Nephron (organoid): ENCODE results near the gene FILIP1L.

Source experiments
- H3K27ac Mint-ChIP-seq, 3 experiments: 2 replicates each; pipeline ENCODE4 v1.8.0; 2020; ENCODE audit warnings: mixed read lengths in 3 of 3, mild to moderate bottlenecking in 2 of 3, moderate library complexity in 1 of 3
- H3K27me3 Mint-ChIP-seq: 2 replicates; pipeline ENCODE4 v1.8.0; 2021; ENCODE audit warnings: low read depth, mild to moderate bottlenecking, moderate library complexity, mixed read lengths
- H3K36me3 Mint-ChIP-seq: 2 replicates; pipeline ENCODE4 v1.8.0; 2020; ENCODE audit warnings: low read depth, mixed read lengths
- H3K4me1 Mint-ChIP-seq: 2 replicates; pipeline ENCODE4 v1.8.0; 2020; ENCODE audit warnings: mixed read lengths
- H3K4me3 Mint-ChIP-seq, 3 experiments: 2 replicates each; pipeline ENCODE4 v1.8.0; 2020; ENCODE audit warnings: mild to moderate bottlenecking in 3 of 3, mixed read lengths in 3 of 3, moderate library complexity in 2 of 3
- H3K9me3 Mint-ChIP-seq: 2 replicates; pipeline ENCODE4 v1.8.0; 2020; ENCODE audit warnings: mixed read lengths
- CTCF ChIP-seq, 3 experiments: fragments of 200-600 bp; sonication (generic); IDR thresholded peaks; one replicate each; pipeline ENCODE4 v1.5.0; 2021; ENCODE audit warnings: antibody characterized with exemption in 3 of 3; ENCODE audit not compliant: unreplicated experiment in 3 of 3

FILIP1L gene

GRCh38 chr3:99866261-99866761 lies 248.0 kb downstream of the FILIP1L start:
- Mint-ChIP-seq H3K9me3 (no peaks in the 10 kb centered on the region), H3K4me1 (peaks cover 36% of the 10 kb centered on the region), H3K4me3 (no peak overlapping the region), H3K27me3 (no peaks in the 10 kb centered on the region), H3K36me3 (peaks cover 17% of the 10 kb centered on the region), H3K27ac (peak overlapping the region; percentile 54 to 58 (median 56))
- TF ChIP-seq CTCF (IDR thresholded peaks at IDR 0.05; ENCODE audit: unreplicated experiment in 3 of 3), result no peak

GRCh38 chr3:99865321-99865720 lies 249.0 kb downstream of the FILIP1L start:
- Mint-ChIP-seq H3K9me3 (no peaks in the 10 kb centered on the region), H3K4me3 (no peak overlapping the region), H3K27ac (peak overlapping the region in 2 of 3 experiments; percentile 14 to 26), H3K36me3 (peaks cover 17% of the 10 kb centered on the region), H3K4me1 (peaks cover 38% of the 10 kb centered on the region), H3K27me3 (no peaks in the 10 kb centered on the region)
- TF ChIP-seq CTCF (IDR thresholded peaks at IDR 0.05; ENCODE audit: unreplicated experiment in 3 of 3), result no peak

- TF ChIP-seq CTCF (IDR thresholded peaks at IDR 0.05; ENCODE audit: unreplicated experiment in 3 of 3), result no peak
- Mint-ChIP-seq H3K4me3 (no peak overlapping the region), H3K4me1 (peaks cover 39% of the 10 kb centered on the region), H3K9me3 (no peaks in the 10 kb centered on the region), H3K36me3 (peaks cover 17% of the 10 kb centered on the region), H3K27me3 (no peaks in the 10 kb centered on the region), H3K27ac (no peak overlapping the region)
These were observed 250.0 kb downstream of the FILIP1L start for GRCh38 chr3:99864289-99864688.

GRCh38 chr3:99863588-99863987 lies 250.7 kb downstream of the FILIP1L start:
- H3K36me3 Mint-ChIP-seq, result peaks cover 17% of the 10 kb centered on the region
- no peaks in the 10 kb centered on the region for H3K27me3 Mint-ChIP-seq
- TF ChIP-seq CTCF (IDR thresholded peaks at IDR 0.05; ENCODE audit: unreplicated experiment in 3 of 3), result no peak
- no peaks in the 10 kb centered on the region for H3K9me3 Mint-ChIP-seq
- H3K27ac Mint-ChIP-seq, result no peak overlapping the region
- no peak overlapping the region for H3K4me3 Mint-ChIP-seq
- peaks cover 39% of the 10 kb centered on the region for H3K4me1 Mint-ChIP-seq

GRCh38 chr3:99863002-99863401 lies 251.3 kb downstream of the FILIP1L start:
- TF ChIP-seq CTCF (IDR thresholded peaks at IDR 0.05; ENCODE audit: unreplicated experiment in 3 of 3), result no peak
- H3K4me1 Mint-ChIP-seq, result peaks cover 38% of the 10 kb centered on the region
- H3K27ac Mint-ChIP-seq, result peak overlapping the region in 1 of 3 experiments; percentile 19
- H3K27me3 Mint-ChIP-seq, result no peaks in the 10 kb centered on the region
- peaks cover 17% of the 10 kb centered on the region for H3K36me3 Mint-ChIP-seq
- no peak overlapping the region for H3K4me3 Mint-ChIP-seq
- H3K9me3 Mint-ChIP-seq, result no peaks in the 10 kb centered on the region

- Mint-ChIP-seq H3K27me3 (no peaks in the 10 kb centered on the region), H3K27ac (no peak overlapping the region), H3K4me1 (peaks cover 38% of the 10 kb centered on the region), H3K36me3 (peaks cover 17% of the 10 kb centered on the region), H3K9me3 (no peaks in the 10 kb centered on the region), H3K4me3 (no peak overlapping the region)
- no peak for TF ChIP-seq CTCF (IDR thresholded peaks at IDR 0.05; ENCODE audit: unreplicated experiment in 3 of 3)
These were observed 252.1 kb downstream of the FILIP1L start for GRCh38 chr3:99862208-99862607.
